SK-N-SH (cell line): ENCODE results near the gene PIK3R5. TPM values are rescaled to one million over a fixed set of nuclear protein-coding genes. Genes with fewer than 3 reads are reported as not detected.

Experiments
- CTCF ChIA-PET: fragments of 300-600, 350-600 bp; formaldehyde crosslinking; extraction: SDS; loops from one replicate; lab custom pipeline; 2021; lab: Yijun Ruan, JAX
- POLR2A ChIA-PET: fragments of 350-600 bp; sonication (Branson Sonifier 250); formaldehyde crosslinking; extraction: SDS; loops from one replicate; lab custom pipeline; 2020; ENCODE audit warnings: antibody characterized with exemption, inconsistent platforms; lab: Yijun Ruan, JAX
- DNase-seq: peaks from one replicate; pipeline ENCODE4 v3.0.0; 2012
- H2AFZ ChIP-seq: fragments of 200-600 bp; sonication (generic); 2 replicates; pipeline ENCODE4 v1.8.1; 2016; ENCODE audit warnings: antibody characterized with exemption, mild to moderate bottlenecking, low read depth
- H3F3A ChIP-seq: fragments of 200-600 bp; sonication (generic); replicated peaks from 2 replicates; pipeline ENCODE3; 2016; ENCODE audit warnings: antibody characterized with exemption, mild to moderate bottlenecking; ENCODE audit not compliant: insufficient read depth
- H3K27ac ChIP-seq, 2 experiments: fragments of 200-500 bp in 1 of 2; fragments of 200-600 bp in 1 of 2; sonication (Bioruptor generic) in 1 of 2; sonication (generic), shearing (Covaris generic) in 1 of 2; 2 replicates each; pipeline versions ENCODE4 v1.5.1 to v1.6.1; 2014 to 2016; ENCODE audit warnings: low read depth in 2 of 2, inconsistent platforms in 1 of 2, low read length in 1 of 2, mild to moderate bottlenecking in 1 of 2, mixed read lengths in 1 of 2
- H3K27me3 ChIP-seq: fragments of 200-600 bp; sonication (generic), shearing (Covaris generic); 2 replicates; pipeline ENCODE4 v1.6.1; 2016; ENCODE audit warnings: mixed run types; ENCODE audit not compliant: insufficient read depth
- H3K36me3 ChIP-seq, 2 experiments: fragments of 200-500 bp in 1 of 2; fragments of 200-600 bp in 1 of 2; sonication (Bioruptor generic) in 1 of 2; sonication (generic) in 1 of 2; replicated peaks in 1 of 2; 2 replicates each; pipeline versions ENCODE3 to v1.5.1; 2014 to 2016; ENCODE audit warnings: low read length in 1 of 2, mild to moderate bottlenecking in 1 of 2; ENCODE audit not compliant: insufficient read depth in 2 of 2, control insufficient read depth in 1 of 2
- H3K4me1 ChIP-seq, 2 experiments: fragments of 200-500 bp in 1 of 2; fragments of 200-600 bp in 1 of 2; sonication (Bioruptor generic) in 1 of 2; sonication (generic), shearing (Covaris generic) in 1 of 2; 2 replicates each; pipeline versions ENCODE4 v1.5.1 to v1.6.1; 2014 to 2016; ENCODE audit warnings: low read depth in 1 of 2, low read length in 1 of 2, mixed run types in 1 of 2; ENCODE audit not compliant: insufficient read depth in 2 of 2, control insufficient read depth in 1 of 2
- H3K4me2 ChIP-seq: fragments of 200-600 bp; sonication (generic), shearing (Covaris generic); 2 replicates; pipeline ENCODE4 v1.6.1; 2017; ENCODE audit warnings: mixed run types
- H3K4me3 ChIP-seq, 2 experiments: fragments of 200-500 bp in 1 of 2; fragments of 200-600 bp in 1 of 2; sonication (Bioruptor generic) in 1 of 2; sonication (generic), shearing (Covaris generic) in 1 of 2; 2 replicates each; pipeline versions ENCODE4 v1.5.1 to v1.8.1; 2014 to 2016; ENCODE audit warnings: low read depth in 2 of 2, inconsistent platforms in 1 of 2, low read length in 1 of 2, mild to moderate bottlenecking in 1 of 2, mixed read lengths in 1 of 2, moderate library complexity in 1 of 2
- H3K79me2 ChIP-seq: fragments of 200-600 bp; sonication (generic); 2 replicates; pipeline ENCODE4 v1.8.1; 2017; ENCODE audit warnings: mild to moderate bottlenecking; ENCODE audit not compliant: insufficient read depth
- H3K9ac ChIP-seq: fragments of 200-600 bp; sonication (generic); 2 replicates; pipeline ENCODE4 v1.6.1; 2017; ENCODE audit warnings: mixed run types
- H3K9me2 ChIP-seq: fragments of 200-600 bp; sonication (generic); 2 replicates; pipeline ENCODE4 v1.6.1; 2017; ENCODE audit warnings: mixed run types
- H3K9me3 ChIP-seq: fragments of 200-600 bp; sonication (generic); 2 replicates; pipeline ENCODE4 v1.6.1; 2017; ENCODE audit warnings: mixed run types, mild to moderate bottlenecking, moderate library complexity
- H4K20me1 ChIP-seq: fragments of 200-600 bp; sonication (generic); 2 replicates; pipeline ENCODE4 v1.6.1; 2017; ENCODE audit warnings: mild to moderate bottlenecking, mixed run types; ENCODE audit not compliant: insufficient read depth
- CHD2 ChIP-seq: fragments of 150-350 bp; IDR thresholded peaks from 2 replicates; pipeline ENCODE4 v1.6.1; 2018; ENCODE audit warnings: low read length; ENCODE audit not compliant: partially characterized antibody
- ELF1 ChIP-seq: IDR thresholded peaks from 2 replicates; pipeline ENCODE4 v1.4.0; 2012
- EP300 ChIP-seq, 2 experiments: IDR thresholded peaks; 2 replicates each; pipeline versions ENCODE4 v1.4.0 to v1.6.1; 2012; ENCODE audit warnings: borderline replicate concordance in 1 of 2, low read depth in 1 of 2, low read length in 1 of 2
- FOSL2 ChIP-seq: IDR thresholded peaks from 2 replicates; pipeline ENCODE4 v1.4.0; 2012; ENCODE audit warnings: low read depth, mild to moderate bottlenecking, moderate library complexity, borderline replicate concordance
- FOXJ3 ChIP-seq: sonication (generic); formaldehyde crosslinking; IDR thresholded peaks from 2 replicates; pipeline ENCODE4 v1.5.1; 2020; ENCODE audit warnings: mild to moderate bottlenecking, missing genetic modification reagents
- GATA2 ChIP-seq: sonication (generic); formaldehyde crosslinking; IDR thresholded peaks from 2 replicates; pipeline ENCODE4 v1.5.0; 2020; ENCODE audit warnings: mild to moderate bottlenecking, missing genetic modification reagents
- MEF2A ChIP-seq: IDR thresholded peaks from 2 replicates; pipeline ENCODE4 v1.4.0; 2012; ENCODE audit warnings: low read depth, borderline replicate concordance
- RCOR1 ChIP-seq: fragments of 150-350 bp; IDR thresholded peaks from 2 replicates; pipeline ENCODE4 v1.6.1; 2017; ENCODE audit warnings: antibody characterized with exemption, low read length
- RXRA ChIP-seq: IDR thresholded peaks from 2 replicates; pipeline ENCODE4 v1.4.0; 2012; ENCODE audit warnings: low read depth, mild to moderate bottlenecking, borderline replicate concordance
- WGBS: methylation state at CpG from one replicate; pipeline ENCODE4 v1.1.6; 2017; ENCODE audit warnings: low lambda C conversion rate; 5-methylcytosine and 5-hydroxymethylcytosine counted together
- polyA plus RNA-seq, 3 experiments: library from polyadenylated mRNA; depleted of rRNA; stranded (reverse); fragments of >200 nt; gene quantifications; 2 replicates each; pipeline ENCODE4 v1.2.3, GENCODE V29; 2012
- TF ChIP-seq, protein P1 (sequence below): IDR thresholded peaks from 2 replicates; pipeline ENCODE4 v1.4.0; 2012; ENCODE audit warnings: low read depth, borderline replicate concordance
- TF ChIP-seq, protein P2 (sequence below): IDR thresholded peaks from 2 replicates; pipeline ENCODE4 v1.6.1; 2012; ENCODE audit warnings: mild to moderate bottlenecking, low read depth, low read length, moderate library complexity
- TF ChIP-seq, protein P3 (sequence below): IDR thresholded peaks from 2 replicates; pipeline ENCODE4 v1.4.0; 2012; ENCODE audit warnings: low read depth, borderline replicate concordance
- TF ChIP-seq, protein P4 (sequence below): fragments of 150-350 bp; IDR thresholded peaks from 2 replicates; pipeline ENCODE4 v1.6.1; 2016; ENCODE audit warnings: mild to moderate bottlenecking, low read depth, low read length
- TF ChIP-seq, protein P5 (sequence below): fragments of 200-600 bp; sonication (generic); IDR thresholded peaks from 2 replicates; pipeline ENCODE4 v1.6.1; 2017; ENCODE audit warnings: antibody characterized with exemption, mild to moderate bottlenecking, moderate library complexity

PIK3R5 gene
- polyA plus RNA-seq, 1 of the 3 experiments (the other 2 are of a cell fraction): not detected

DNA sequence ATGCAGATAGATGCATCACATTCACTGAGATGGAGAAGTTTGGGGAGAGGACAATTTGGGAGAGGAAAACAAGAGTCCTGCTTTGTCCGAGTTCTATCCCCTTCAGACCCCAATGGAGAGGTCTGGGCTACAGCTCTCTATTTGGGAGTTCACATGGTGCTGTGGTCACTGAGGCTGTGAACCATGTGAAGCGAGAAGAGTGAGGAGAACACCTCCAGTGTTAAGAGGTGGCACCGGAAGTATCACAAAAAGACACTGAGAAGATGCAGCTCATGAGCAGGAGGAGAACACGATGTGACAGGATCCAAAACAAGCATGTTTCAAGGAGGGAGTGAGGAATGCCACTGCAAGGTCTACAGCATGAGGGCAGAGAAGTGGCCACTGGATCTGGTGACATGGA lies 39.7 kb downstream of the PIK3R5 start:
- H3K27ac ChIP-seq: no peak overlapping the region
- peaks cover 14% of the 10 kb centered on the region for H3K9me3 ChIP-seq
- H3K36me3 ChIP-seq: no peaks in the 10 kb centered on the region
- DNase-seq: no peak
- H3K4me1 ChIP-seq: no peaks in the 10 kb centered on the region
- TF ChIP-seq MEF2A: no peak
- TF ChIP-seq CHD2: no peak
- TF ChIP-seq, protein P1, sequence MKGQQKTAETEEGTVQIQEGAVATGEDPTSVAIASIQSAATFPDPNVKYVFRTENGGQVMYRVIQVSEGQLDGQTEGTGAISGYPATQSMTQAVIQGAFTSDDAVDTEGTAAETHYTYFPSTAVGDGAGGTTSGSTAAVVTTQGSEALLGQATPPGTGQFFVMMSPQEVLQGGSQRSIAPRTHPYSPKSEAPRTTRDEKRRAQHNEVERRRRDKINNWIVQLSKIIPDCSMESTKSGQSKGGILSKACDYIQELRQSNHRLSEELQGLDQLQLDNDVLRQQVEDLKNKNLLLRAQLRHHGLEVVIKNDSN: no peak
- H4K20me1 ChIP-seq: no peaks in the 10 kb centered on the region
- 12% methylated on average over 4 of the region's 4 CpGs for WGBS
- H3F3A ChIP-seq: peaks cover 13% of the 10 kb centered on the region
- POLR2A ChIA-PET: no interaction called here
- no peaks in the 10 kb centered on the region for H3K9me2 ChIP-seq
- H3K4me3 ChIP-seq: no peak overlapping the region
- H3K4me2 ChIP-seq: no peak overlapping the region
- no peaks in the 10 kb centered on the region for H3K27me3 ChIP-seq
- H3K79me2 ChIP-seq: no peaks in the 10 kb centered on the region
- CTCF ChIA-PET: no interaction called here
- H2AFZ ChIP-seq: no peak overlapping the region
- H3K9ac ChIP-seq: no peak overlapping the region

DNA sequence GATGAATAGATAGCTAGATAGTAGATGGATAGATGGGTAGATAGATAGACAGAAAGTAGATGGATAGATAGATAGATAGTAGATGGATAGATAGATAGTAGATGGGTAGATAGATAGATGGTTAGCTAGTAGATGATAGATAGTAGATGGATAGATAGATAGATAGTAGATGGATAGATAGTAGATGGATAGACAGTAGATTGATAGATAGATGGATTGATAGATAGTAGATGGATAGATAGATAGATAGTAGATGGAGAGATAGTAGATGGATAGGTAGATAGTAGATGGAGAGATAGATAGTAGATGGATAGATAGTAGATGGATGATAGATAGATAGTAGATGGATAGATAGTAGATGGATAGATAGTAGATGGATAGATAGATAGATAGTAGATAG lies 40.4 kb downstream of the PIK3R5 start:
- Histone ChIP-seq H3K27me3 (no peaks in the 10 kb centered on the region), H3K36me3 (no peaks in the 10 kb centered on the region), H3K9me2 (no peaks in the 10 kb centered on the region), H4K20me1 (no peaks in the 10 kb centered on the region), H3K79me2 (no peaks in the 10 kb centered on the region), H2AFZ (no peak overlapping the region), H3K9me3 (peaks cover 14% of the 10 kb centered on the region), H3K27ac (no peak overlapping the region), H3K9ac (no peak overlapping the region), H3K4me1 (no peaks in the 10 kb centered on the region), H3F3A (peaks cover 13% of the 10 kb centered on the region), H3K4me3 (no peak overlapping the region), H3K4me2 (no peak overlapping the region)
- ChIA-PET POLR2A (no interaction called here), CTCF (no interaction called here)
- no peak for DNase-seq
- no peak for TF ChIP-seq RCOR1
- TF ChIP-seq, protein P2, sequence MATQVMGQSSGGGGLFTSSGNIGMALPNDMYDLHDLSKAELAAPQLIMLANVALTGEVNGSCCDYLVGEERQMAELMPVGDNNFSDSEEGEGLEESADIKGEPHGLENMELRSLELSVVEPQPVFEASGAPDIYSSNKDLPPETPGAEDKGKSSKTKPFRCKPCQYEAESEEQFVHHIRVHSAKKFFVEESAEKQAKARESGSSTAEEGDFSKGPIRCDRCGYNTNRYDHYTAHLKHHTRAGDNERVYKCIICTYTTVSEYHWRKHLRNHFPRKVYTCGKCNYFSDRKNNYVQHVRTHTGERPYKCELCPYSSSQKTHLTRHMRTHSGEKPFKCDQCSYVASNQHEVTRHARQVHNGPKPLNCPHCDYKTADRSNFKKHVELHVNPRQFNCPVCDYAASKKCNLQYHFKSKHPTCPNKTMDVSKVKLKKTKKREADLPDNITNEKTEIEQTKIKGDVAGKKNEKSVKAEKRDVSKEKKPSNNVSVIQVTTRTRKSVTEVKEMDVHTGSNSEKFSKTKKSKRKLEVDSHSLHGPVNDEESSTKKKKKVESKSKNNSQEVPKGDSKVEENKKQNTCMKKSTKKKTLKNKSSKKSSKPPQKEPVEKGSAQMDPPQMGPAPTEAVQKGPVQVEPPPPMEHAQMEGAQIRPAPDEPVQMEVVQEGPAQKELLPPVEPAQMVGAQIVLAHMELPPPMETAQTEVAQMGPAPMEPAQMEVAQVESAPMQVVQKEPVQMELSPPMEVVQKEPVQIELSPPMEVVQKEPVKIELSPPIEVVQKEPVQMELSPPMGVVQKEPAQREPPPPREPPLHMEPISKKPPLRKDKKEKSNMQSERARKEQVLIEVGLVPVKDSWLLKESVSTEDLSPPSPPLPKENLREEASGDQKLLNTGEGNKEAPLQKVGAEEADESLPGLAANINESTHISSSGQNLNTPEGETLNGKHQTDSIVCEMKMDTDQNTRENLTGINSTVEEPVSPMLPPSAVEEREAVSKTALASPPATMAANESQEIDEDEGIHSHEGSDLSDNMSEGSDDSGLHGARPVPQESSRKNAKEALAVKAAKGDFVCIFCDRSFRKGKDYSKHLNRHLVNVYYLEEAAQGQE: no peak
- TF ChIP-seq, protein P3, sequence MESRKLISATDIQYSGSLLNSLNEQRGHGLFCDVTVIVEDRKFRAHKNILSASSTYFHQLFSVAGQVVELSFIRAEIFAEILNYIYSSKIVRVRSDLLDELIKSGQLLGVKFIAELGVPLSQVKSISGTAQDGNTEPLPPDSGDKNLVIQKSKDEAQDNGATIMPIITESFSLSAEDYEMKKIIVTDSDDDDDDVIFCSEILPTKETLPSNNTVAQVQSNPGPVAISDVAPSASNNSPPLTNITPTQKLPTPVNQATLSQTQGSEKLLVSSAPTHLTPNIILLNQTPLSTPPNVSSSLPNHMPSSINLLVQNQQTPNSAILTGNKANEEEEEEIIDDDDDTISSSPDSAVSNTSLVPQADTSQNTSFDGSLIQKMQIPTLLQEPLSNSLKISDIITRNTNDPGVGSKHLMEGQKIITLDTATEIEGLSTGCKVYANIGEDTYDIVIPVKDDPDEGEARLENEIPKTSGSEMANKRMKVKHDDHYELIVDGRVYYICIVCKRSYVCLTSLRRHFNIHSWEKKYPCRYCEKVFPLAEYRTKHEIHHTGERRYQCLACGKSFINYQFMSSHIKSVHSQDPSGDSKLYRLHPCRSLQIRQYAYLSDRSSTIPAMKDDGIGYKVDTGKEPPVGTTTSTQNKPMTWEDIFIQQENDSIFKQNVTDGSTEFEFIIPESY: no peak
- TF ChIP-seq, protein P4, sequence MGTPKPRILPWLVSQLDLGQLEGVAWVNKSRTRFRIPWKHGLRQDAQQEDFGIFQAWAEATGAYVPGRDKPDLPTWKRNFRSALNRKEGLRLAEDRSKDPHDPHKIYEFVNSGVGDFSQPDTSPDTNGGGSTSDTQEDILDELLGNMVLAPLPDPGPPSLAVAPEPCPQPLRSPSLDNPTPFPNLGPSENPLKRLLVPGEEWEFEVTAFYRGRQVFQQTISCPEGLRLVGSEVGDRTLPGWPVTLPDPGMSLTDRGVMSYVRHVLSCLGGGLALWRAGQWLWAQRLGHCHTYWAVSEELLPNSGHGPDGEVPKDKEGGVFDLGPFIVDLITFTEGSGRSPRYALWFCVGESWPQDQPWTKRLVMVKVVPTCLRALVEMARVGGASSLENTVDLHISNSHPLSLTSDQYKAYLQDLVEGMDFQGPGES: no peak
- no peak for TF ChIP-seq FOXJ3 (CRISPR knock-in tag)
- TF ChIP-seq, protein P5, sequence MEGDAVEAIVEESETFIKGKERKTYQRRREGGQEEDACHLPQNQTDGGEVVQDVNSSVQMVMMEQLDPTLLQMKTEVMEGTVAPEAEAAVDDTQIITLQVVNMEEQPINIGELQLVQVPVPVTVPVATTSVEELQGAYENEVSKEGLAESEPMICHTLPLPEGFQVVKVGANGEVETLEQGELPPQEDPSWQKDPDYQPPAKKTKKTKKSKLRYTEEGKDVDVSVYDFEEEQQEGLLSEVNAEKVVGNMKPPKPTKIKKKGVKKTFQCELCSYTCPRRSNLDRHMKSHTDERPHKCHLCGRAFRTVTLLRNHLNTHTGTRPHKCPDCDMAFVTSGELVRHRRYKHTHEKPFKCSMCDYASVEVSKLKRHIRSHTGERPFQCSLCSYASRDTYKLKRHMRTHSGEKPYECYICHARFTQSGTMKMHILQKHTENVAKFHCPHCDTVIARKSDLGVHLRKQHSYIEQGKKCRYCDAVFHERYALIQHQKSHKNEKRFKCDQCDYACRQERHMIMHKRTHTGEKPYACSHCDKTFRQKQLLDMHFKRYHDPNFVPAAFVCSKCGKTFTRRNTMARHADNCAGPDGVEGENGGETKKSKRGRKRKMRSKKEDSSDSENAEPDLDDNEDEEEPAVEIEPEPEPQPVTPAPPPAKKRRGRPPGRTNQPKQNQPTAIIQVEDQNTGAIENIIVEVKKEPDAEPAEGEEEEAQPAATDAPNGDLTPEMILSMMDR: no peak
- TF ChIP-seq FOSL2: no peak
- no peak for TF ChIP-seq EP300 (IDR thresholded peaks at IDR 0.05; ENCODE audit: borderline replicate concordance in 1 of 2, low read depth in 1 of 2, low read length in 1 of 2)
- no peak for TF ChIP-seq RXRA
- no peak for TF ChIP-seq CHD2
- TF ChIP-seq ELF1: no peak
- no peak for TF ChIP-seq GATA2 (CRISPR knock-in tag)
